T-helper 17 cell (primary cell): Measurements from ENCODE around the gene COL2A1. TPM values are rescaled to one million over a fixed set of nuclear protein-coding genes. Genes with fewer than 3 reads are reported as not detected.

Experiments
- ATAC-seq: fragments of 150-1000 bp; cut with Tn5 transposase; 2 replicates; pipeline ENCODE4 v1.10.0; 2021; ENCODE audit warnings: mild to moderate bottlenecking, moderate library complexity
- DNase-seq, 3 donors: peaks; one replicate each; pipeline versions ENCODE4 v3.0.0 to v3.0.0-alpha.2; 2020 to 2021
- H3K9me3 ChIP-seq: one replicate; pipeline ENCODE4 v1.7.0; 2013; ENCODE audit warnings: low read length, mild to moderate bottlenecking; ENCODE audit not compliant: control insufficient read depth, poor library complexity, severe bottlenecking
- H3K27ac Mint-ChIP-seq: one replicate; pipeline ENCODE4 v1.8.0; 2022; ENCODE audit warnings: mild to moderate bottlenecking, moderate library complexity, mixed read lengths
- H3K27me3 Mint-ChIP-seq: one replicate; pipeline ENCODE4 v1.8.0; 2022; ENCODE audit warnings: mixed read lengths
- H3K36me3 Mint-ChIP-seq: one replicate; pipeline ENCODE4 v1.8.0; 2022; ENCODE audit warnings: low read depth, mixed read lengths
- H3K4me1 Mint-ChIP-seq: one replicate; pipeline ENCODE4 v1.8.0; 2022; ENCODE audit warnings: mild to moderate bottlenecking, mixed read lengths
- H3K4me3 Mint-ChIP-seq: one replicate; pipeline ENCODE4 v1.8.0; 2022; ENCODE audit warnings: mild to moderate bottlenecking, moderate library complexity, mixed read lengths
- total RNA-seq, 4 donors: library from RNA in 2 of 4; stranded (reverse) in 2 of 4; gene quantifications; one replicate each; pipeline ENCODE4 v1.2.3 and lab custom pipeline; 2022 to 2026

COL2A1 gene
- total RNA-seq, 2 donors from 2014 or later = not detected

GRCh38 chr12:47977772-47978597 lies 26.3 kb downstream of the COL2A1 start:
- H3K27me3 Mint-ChIP-seq = peaks cover 5% of the 10 kb centered on the region
- H3K27ac Mint-ChIP-seq = no peak overlapping the region
- H3K4me1 Mint-ChIP-seq = no peaks in the 10 kb centered on the region
- peaks cover 2% of the 10 kb centered on the region for H3K36me3 Mint-ChIP-seq
- no peak for DNase-seq
- no peak for ATAC-seq
- no peak overlapping the region for H3K4me3 Mint-ChIP-seq
- H3K9me3 ChIP-seq = no peaks in the 10 kb centered on the region

- H3K27ac Mint-ChIP-seq = no peak overlapping the region
- peaks cover 5% of the 10 kb centered on the region for H3K27me3 Mint-ChIP-seq
- H3K9me3 ChIP-seq = no peaks in the 10 kb centered on the region
- no peak overlapping the region for H3K4me3 Mint-ChIP-seq
- peaks cover 2% of the 10 kb centered on the region for H3K36me3 Mint-ChIP-seq
- no peak for ATAC-seq
- no peak for DNase-seq
- no peaks in the 10 kb centered on the region for H3K4me1 Mint-ChIP-seq
Observed at GRCh38 chr12:47977046-47977771, 27.1 kb downstream of the COL2A1 start.

DNA sequence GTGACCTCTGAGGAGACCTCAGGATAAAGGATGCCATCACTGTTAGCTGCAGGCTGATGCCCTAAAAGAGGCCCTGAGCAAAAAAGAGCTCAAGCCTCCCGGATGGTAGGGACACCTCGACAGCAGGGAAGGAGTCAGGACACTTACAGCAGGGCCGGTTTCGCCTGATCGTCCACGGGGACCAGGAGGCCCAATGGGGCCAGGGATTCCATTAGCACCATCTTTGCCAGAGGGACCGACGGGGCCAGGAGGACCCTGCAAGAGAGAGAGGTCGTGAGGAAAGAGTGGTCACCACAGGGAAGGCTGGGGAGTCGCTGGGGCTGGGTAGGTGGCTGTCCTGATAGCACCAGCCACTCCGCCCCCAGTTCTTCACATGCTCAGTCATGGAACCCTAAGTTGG lies 28.5 kb downstream of the COL2A1 start:
- ATAC-seq (no peak), DNase-seq (no peak)
- Mint-ChIP-seq H3K4me3 (no peak overlapping the region), H3K27ac (no peak overlapping the region), H3K4me1 (no peaks in the 10 kb centered on the region), H3K36me3 (peaks cover 2% of the 10 kb centered on the region), H3K27me3 (peaks cover 5% of the 10 kb centered on the region)
- no peaks in the 10 kb centered on the region for H3K9me3 ChIP-seq

GRCh38 chr12:47975036-47975620 lies 29.1 kb downstream of the COL2A1 start:
- Mint-ChIP-seq H3K4me3 (no peak overlapping the region), H3K36me3 (peaks cover 2% of the 10 kb centered on the region), H3K27me3 (peaks cover 5% of the 10 kb centered on the region), H3K4me1 (no peaks in the 10 kb centered on the region), H3K27ac (no peak overlapping the region)
- no peak for DNase-seq
- no peaks in the 10 kb centered on the region for H3K9me3 ChIP-seq
- ATAC-seq = no peak

GRCh38 chr12:47973870-47974269 lies 30.4 kb downstream of the COL2A1 start:
- H3K4me1 Mint-ChIP-seq = no peaks in the 10 kb centered on the region
- H3K4me3 Mint-ChIP-seq = no peak overlapping the region
- H3K27me3 Mint-ChIP-seq = peaks cover under 1% of the 10 kb centered on the region
- no peak overlapping the region for H3K27ac Mint-ChIP-seq
- no peaks in the 10 kb centered on the region for H3K9me3 ChIP-seq
- peaks cover under 1% of the 10 kb centered on the region for H3K36me3 Mint-ChIP-seq
- no peak for ATAC-seq
- no peak for DNase-seq

- Mint-ChIP-seq H3K27ac (peak overlapping the region; percentile 43), H3K4me1 (no peaks in the 10 kb centered on the region), H3K36me3 (no peaks in the 10 kb centered on the region), H3K4me3 (no peak overlapping the region), H3K27me3 (no peaks in the 10 kb centered on the region)
- H3K9me3 ChIP-seq = no peaks in the 10 kb centered on the region
- ATAC-seq (no peak), DNase-seq (no peak)
Observed at GRCh38 chr12:47972895-47973294, 31.4 kb downstream of the COL2A1 start.

GRCh38 chr12:47970843-47971242 lies 33.4 kb downstream of the COL2A1 start:
- ATAC-seq = no peak
- H3K9me3 ChIP-seq = no peaks in the 10 kb centered on the region
- Mint-ChIP-seq H3K4me3 (no peak overlapping the region), H3K27ac (no peak overlapping the region), H3K4me1 (peaks cover 3% of the 10 kb centered on the region), H3K27me3 (no peaks in the 10 kb centered on the region), H3K36me3 (peaks cover 2% of the 10 kb centered on the region)
- DNase-seq = no peak

- peaks cover 9% of the 10 kb centered on the region for H3K4me1 Mint-ChIP-seq
- H3K9me3 ChIP-seq = no peaks in the 10 kb centered on the region
- peaks cover 2% of the 10 kb centered on the region for H3K36me3 Mint-ChIP-seq
- H3K27me3 Mint-ChIP-seq = no peaks in the 10 kb centered on the region
- ATAC-seq = no peak
- no peak overlapping the region for H3K4me3 Mint-ChIP-seq
- no peak overlapping the region for H3K27ac Mint-ChIP-seq
- DNase-seq = no peak
Observed at GRCh38 chr12:47969845-47970244, 34.4 kb downstream of the COL2A1 start.

DNA sequence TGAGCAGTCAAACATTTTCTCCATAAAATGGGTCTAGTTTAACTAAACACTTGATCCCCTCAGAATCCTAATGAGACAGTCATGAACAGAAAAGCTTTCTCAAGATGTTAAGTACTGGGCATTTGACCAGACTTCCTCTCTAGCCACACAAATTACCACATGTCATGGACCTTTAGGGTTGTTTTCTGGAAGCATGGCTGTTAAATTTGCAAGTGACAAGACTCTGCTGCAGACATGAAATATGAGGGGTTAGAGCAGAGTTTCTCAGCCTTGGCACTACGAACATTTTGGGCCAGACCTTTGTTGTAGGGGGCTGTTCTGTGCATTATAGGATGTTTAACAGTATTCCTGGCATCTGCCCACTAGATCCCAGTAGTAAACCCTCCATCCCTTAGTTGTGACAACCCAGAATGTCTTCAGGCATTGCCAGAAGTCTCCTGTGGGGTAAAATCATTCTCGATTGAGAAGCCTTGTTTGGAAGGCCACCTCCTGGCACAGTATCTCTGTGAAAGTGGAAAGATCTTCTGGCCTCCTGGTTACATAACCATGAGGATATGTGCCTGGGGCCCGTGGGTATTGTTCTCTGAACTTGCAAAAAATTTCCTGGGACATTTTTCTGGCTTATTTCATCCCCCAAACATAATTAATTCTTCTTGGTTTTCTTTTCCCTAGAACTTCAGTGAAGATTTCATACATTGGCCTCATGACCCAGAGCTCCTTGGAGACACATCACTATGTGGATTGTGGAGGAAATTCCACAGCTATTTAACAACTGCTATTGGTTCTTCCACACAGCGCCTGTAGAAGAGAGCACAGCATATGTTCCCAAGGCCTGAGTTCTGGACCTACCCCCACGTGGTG lies 36.6 kb downstream of the COL2A1 start:
- Mint-ChIP-seq H3K27ac (no peak overlapping the region), H3K4me3 (no peak overlapping the region), H3K36me3 (peaks cover 2% of the 10 kb centered on the region), H3K4me1 (peaks cover 25% of the 10 kb centered on the region), H3K27me3 (peaks cover 7% of the 10 kb centered on the region)
- no peaks in the 10 kb centered on the region for H3K9me3 ChIP-seq
- ATAC-seq (no peak), DNase-seq (no peak)

DNA sequence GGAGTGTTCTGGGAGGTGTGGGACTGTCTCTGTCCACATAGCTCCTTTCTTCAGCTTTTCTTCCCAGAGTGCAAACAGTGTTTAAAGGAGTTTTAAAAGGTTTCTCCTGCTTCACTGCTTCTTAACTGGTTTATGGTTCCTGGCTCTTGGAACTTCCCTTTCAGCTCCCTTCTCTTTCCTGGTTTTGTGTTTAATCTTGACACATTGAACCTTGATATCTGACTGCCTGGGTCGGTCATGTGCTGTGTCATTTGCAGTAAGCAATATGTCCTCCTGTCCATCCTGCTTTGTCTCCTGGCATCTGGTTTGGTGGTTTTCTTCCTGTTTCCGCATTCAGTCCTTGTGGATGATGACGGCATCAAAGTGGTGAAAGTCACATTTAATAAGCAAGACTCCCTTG lies 38.7 kb downstream of the COL2A1 start:
- Mint-ChIP-seq H3K27me3 (peaks cover 24% of the 10 kb centered on the region), H3K4me3 (no peak overlapping the region), H3K36me3 (peaks cover 2% of the 10 kb centered on the region), H3K27ac (no peak overlapping the region), H3K4me1 (peaks cover 25% of the 10 kb centered on the region)
- DNase-seq = no peak
- no peaks in the 10 kb centered on the region for H3K9me3 ChIP-seq
- ATAC-seq = no peak

DNA sequence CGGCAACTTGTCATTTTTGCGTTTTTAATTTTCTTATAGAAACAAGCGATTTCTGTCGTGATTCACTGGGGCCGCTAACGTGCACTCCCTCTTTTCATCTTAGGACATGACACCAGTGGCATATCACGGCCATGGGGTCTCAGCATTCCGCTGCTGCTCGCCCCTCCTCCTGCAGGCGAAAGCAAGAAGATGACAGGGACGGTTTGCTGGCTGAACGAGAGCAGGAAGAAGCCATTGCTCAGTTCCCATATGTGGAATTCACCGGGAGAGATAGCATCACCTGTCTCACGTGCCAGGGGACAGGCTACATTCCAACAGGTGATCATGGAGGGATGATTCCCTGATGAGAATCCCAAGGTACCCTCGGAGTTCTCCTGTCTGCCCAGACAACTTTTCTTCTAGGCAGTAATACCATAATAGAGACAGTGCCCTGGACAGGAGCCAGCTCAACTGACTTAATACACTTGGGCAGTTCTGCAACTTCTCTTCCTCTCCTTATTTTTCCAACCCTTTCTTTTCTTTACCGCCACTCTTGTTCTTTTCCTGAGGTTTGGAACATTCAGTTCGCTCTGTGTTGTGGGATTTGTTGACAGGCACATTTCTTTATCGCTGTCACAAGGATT lies 40.1 kb downstream of the COL2A1 start:
- Mint-ChIP-seq H3K4me3 (peak overlapping the region; percentile 99), H3K27ac (peak overlapping the region; percentile 99), H3K36me3 (peaks cover 3% of the 10 kb centered on the region), H3K27me3 (peaks cover 35% of the 10 kb centered on the region), H3K4me1 (peaks cover 25% of the 10 kb centered on the region)
- no peak for ATAC-seq
- no peak for DNase-seq
- H3K9me3 ChIP-seq = no peaks in the 10 kb centered on the region

- H3K9me3 ChIP-seq = no peaks in the 10 kb centered on the region
- Mint-ChIP-seq H3K27me3 (peaks cover 35% of the 10 kb centered on the region), H3K4me3 (peak within 1 kb of the TSS; percentile 99), H3K36me3 (peaks cover 3% of the 10 kb centered on the region), H3K4me1 (peaks cover 25% of the 10 kb centered on the region), H3K27ac (peak within 1 kb of the TSS; percentile 99)
- ATAC-seq = peak; percentile 99
- DNase-seq = peak; percentile 90 to 92 (median 92)
Observed at GRCh38 chr12:47963340-47964040, 40.8 kb downstream of the COL2A1 start, which contains the start of gene TMEM106C. Gene TMEM106C, plus strand, starts transcription at chr12:47963596. Its CDS starts 641 bp downstream, at chr12:47964237.
